NT2/D1 (cell line): ENCODE results near the gene PDE6A.

ENCODE experiments used
- SUZ12 ChIP-seq: IDR thresholded peaks from 2 replicates; pipeline ENCODE4 v1.6.1; 2011; ENCODE audit not compliant: insufficient read length, insufficient read depth; ENCODE audit errors: extremely low read depth
- ZNF274 ChIP-seq: IDR thresholded peaks from 2 replicates; pipeline ENCODE4 v1.6.1; 2011; ENCODE audit warnings: mild to moderate bottlenecking, low read depth, low read length

DNA sequence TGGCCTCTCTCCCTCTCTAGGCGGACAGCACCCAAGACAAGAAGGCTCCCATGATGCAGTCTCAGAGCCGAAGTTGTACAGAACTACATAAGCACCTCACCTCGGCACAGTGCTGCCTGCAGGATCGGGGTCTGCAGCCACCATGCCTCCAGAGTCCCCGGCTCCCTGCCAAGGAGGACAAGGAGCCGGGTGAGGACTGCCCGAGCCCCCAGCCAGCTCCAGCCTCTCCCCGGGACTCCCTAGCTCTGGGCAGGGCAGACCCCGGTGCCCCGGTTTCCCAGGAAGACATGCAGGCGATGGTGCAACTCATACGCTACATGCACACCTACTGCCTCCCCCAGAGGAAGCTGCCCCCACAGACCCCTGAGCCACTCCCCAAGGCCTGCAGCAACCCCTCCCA is 112.0 kb downstream of the PDE6A start:
- TF ChIP-seq ZNF274: no peak
- no peak for TF ChIP-seq SUZ12
